GM15510 (cell line): Measurements from ENCODE around the gene TIAM1.

Source experiments
- POLR2A ChIP-seq: IDR thresholded peaks from 3 replicates; pipeline ENCODE4 v1.6.1; 2011; ENCODE audit warnings: borderline replicate concordance; ENCODE audit not compliant: insufficient read length; ENCODE audit errors: extremely low read depth

Gene TIAM1

DNA sequence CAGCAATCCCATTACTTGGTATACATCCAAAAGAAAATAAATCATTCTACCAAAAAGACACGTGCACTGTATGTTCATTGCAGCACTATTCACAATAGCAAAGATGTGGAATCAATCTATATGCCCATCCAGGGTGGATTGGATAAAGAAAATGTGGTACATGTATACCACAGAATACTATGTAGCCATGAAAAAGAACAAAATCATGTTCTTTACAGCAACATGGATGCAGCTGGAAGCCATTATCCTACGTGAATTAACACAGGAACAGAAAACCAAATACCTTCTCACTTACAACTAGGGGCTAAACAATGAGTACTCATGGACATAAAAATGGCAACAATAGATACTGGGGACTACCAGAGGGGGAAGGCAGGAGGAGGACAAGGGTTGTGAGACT is 147.3 kb downstream of the TIAM1 start:
- no peak for TF ChIP-seq POLR2A

DNA sequence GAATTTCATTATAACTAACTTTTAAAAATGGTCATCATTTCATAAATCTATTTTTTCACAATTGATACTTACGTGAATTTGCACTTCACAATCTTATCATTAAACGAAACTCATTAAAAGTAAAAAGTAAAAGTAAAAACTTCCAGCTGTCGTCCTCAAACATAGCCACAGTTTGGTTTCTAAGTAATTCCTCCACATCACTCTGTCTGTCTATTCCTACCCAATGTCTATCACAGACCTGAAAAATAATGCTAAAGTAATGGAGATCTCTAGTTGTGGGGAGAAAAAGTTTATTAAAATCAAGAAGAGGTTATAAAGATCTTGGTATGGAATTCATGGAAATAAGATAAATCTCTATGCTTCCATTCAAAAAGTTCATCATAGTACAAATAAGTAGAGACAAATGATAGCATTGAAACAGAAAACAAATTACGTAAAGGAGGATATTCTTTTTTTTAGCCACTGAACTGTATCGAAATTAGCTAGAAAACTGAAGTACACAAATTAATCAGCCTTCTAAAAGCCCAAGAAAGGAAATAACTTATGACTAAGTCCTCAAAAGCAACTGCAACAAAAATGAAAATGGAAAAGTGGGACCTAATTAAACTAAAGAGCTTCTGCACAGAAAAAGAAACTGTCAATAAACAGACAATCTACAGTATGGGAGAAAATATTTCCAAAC is 148.6 kb downstream of the TIAM1 start:
- TF ChIP-seq POLR2A, result no peak

DNA sequence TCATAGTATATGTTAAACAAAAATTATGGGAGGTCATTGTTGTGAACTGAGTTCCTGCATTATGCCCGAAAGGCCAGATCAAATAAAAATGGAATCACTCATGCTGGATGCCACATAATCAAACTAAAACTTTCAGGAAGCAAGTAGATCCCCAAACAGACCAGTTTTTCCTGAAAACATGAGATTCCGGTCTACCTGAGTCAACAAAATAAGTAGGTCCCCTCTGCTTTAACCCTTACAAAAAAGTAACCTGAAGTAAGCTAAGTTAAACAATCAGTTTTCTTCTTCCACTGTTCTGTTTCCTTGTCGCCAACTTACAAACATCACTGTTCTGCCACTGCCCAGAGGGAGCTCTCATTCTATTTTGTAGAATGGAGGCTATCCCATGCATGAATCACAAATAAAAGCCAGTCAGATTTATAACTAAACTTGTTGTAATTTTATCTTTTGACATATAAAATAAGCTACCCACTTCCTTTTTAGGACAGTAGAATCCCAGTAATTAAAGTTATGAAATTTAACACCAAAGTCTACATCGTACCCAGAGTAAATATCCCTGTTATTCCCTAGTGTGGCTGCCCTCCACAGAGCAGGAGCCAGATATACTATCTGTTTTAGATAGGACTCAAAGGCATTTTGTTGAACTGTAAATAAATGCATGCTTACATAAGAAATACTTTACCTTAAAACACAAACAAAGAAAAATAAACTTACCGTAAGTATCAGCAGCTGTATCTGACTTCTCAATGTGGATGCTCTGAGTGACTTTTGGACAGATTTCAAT is 149.4 kb downstream of the TIAM1 start:
- no peak for TF ChIP-seq POLR2A

DNA sequence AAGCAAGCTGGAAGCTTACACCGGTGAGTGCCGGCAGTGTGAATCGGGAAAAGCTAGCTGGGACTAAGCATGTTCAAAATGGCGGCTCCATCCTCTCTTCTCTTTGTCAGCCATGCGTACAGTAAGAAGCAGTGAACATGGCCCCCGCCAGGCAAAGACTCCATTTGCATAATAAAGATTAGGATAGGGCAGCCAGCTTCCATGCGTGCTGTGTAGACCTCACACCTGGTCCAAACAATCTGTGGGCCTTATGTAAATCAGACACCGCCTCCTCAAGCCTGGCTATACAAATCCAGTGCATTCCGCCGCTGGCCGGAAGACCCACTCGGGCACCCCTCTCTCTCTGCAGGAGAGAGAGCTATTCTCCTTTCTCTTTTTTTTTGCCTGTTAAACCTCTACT is 150.3 kb downstream of the TIAM1 start:
- no peak for TF ChIP-seq POLR2A

DNA sequence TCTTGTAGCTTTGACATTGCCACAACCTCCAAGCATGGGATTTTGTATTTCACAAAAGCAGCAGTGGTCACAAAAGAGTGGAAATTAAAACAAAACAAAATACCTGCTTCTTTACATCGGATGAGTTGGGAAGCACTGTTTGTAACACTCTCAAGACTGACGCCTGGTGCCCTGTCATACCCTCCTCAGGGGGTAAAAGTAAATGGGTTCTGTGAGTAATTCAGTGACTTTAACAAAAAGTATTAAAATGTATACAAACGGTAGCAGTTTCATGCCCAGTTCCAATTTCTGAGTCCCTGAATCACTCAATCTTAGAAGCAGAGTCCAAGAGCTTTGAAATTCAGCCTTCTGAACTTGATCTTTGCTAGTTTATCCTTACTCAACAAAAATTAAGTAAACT is 152.5 kb downstream of the TIAM1 start:
- no peak for TF ChIP-seq POLR2A

DNA sequence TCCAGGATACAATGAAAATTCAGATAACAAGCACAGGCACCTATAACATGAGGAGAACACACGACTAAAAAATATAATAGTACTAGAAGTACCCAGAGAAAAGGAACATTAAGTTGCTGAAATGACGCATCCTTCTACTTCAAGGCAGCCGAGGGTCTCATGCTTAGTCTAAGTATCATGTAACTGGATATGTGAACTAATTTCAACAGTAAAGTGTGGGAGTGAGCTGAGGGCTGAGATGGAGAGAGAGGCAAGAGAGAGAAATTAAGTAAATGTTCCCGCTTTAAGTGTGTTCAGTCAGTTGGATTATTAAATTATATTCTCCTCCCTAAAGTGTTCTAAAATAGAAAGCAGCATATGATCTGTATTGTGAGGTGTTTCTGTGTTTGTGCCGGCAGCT is 153.5 kb downstream of the TIAM1 start:
- TF ChIP-seq POLR2A, result no peak

DNA sequence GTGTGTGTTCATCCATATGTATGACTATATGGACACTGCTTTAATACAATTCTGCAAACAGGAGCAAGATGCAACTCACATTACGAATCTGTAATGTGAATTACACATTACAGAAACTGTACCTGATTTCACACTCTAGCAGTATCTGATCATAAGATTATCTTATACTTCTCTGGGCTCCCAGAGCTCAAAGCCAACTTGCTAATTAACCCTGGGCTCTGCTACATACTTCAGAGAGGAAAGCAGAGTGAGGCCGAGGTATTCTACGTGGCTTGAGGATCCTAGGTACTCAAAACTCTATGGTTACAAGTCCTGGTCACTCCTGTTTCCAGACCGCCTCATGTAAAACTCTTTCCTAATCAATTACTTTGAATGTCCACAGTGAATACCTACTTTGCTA is 156.6 kb downstream of the TIAM1 start:
- TF ChIP-seq POLR2A, result no peak

DNA sequence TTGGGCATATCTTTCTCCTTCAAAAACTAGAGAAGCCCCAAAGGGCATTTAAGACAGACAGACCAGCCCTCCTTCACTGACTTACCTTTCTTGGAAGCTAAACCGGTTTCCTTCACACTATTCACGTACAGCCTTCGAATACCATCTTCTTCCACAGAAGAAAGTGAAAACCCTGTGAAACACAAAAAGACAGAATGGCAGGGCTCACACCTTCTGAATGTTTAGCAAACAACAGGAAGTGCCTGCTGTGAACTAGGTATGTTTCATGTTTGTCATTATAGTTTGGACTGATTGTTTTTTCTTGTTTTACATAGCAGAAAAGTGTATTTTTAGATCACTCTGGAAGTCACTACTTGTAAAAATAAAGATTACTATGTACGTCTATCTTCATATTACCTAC is 157.1 kb downstream of the TIAM1 start:
- no peak for TF ChIP-seq POLR2A

DNA sequence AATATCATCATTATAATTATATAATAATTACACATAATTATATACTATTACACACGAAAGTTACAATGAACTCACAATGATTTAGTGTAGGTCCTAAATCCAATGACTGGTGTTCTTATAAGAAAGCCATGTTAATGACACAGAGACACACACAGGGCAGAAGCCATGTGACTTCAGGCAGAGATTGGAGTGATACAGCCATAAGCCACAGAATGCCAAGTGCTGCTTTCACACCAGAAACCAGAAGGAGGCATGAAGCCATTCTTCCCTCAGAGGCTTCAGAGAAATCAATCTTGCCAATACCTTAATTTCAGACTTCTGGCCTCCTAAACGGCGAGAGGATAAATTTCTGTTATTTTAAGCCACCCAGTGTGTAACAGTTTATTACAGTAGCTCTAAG is 158.4 kb downstream of the TIAM1 start:
- TF ChIP-seq POLR2A, result no peak

DNA sequence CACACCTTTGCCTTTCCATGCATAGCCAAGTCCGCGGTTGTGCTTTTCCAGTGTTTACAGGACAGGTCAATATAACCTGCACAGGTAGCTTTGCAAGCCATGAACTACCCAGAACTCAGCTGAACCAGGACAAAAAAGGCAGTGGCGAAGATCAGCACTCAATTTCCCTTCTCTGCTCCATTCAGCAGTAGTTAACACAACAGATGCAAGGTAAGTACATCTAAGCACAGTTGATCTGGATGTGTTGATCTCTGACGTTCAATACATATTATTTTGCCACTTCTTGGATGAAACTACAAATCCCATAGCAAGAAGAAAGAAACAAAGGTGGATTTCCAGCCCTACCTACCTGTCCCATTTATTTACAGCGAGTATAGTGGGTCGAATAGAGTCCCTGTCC is 159.2 kb downstream of the TIAM1 start:
- no peak for TF ChIP-seq POLR2A

DNA sequence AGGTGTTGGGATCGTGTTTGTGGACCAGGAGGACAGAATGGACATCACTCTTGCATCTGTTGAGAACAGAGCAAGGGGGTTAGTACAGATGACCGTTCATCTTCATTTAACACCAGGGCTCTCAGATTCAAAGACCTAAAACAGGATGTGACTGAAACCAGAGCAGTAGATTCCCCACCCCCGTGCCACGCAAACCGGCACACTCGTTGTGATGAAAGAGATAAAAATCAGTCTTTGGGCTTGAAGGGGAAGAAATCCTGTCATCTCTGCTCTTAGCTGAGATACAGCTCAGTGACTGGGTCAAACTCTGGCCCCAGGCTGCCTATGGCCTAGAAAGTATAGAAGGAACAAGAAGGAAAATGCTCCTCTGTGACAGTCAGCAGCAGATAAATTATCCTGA is 159.6 kb downstream of the TIAM1 start:
- no peak for TF ChIP-seq POLR2A

DNA sequence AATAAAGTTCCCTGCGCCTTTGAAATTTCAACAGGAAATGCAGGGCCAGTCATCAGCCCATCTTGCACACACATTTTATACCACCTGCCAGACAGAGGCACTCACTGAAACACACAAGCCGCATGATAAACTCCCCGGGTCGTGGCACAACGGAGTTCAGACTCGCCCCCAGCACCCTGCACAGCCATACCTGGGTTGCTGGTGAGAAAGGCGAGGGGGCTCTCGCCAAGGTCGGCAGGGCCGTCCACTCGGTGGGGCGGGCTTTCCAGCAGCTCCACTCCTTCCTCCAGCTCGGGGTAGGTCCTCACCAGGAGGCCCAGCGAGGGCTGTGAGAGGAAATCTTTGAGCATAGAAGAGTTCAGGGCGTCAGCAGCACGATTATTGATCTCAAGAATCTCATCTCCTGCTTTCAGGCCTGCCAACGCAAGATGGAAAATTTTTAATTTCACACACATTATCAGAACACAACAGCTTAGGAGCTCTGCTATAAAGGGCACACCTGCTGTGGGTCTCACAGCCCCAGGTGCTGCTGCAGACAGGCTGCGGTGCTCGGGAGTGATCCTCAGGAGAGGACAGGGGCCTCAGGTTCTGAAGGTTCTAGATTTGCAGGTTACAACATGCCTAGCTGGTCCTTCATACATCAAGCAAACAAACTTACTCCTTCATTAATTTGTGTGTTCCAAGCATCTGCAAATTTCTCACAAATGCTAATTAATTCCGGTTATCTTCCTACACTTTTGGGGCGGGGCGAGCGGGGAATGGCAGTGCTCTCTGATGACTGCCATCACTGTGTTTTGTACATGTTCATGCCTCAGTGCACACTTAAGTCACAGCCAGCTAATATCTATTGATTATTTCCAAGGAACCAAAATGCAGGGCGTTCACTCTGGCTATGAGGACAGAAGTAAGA is 161.6 kb downstream of the TIAM1 start:
- TF ChIP-seq POLR2A, result no peak

DNA sequence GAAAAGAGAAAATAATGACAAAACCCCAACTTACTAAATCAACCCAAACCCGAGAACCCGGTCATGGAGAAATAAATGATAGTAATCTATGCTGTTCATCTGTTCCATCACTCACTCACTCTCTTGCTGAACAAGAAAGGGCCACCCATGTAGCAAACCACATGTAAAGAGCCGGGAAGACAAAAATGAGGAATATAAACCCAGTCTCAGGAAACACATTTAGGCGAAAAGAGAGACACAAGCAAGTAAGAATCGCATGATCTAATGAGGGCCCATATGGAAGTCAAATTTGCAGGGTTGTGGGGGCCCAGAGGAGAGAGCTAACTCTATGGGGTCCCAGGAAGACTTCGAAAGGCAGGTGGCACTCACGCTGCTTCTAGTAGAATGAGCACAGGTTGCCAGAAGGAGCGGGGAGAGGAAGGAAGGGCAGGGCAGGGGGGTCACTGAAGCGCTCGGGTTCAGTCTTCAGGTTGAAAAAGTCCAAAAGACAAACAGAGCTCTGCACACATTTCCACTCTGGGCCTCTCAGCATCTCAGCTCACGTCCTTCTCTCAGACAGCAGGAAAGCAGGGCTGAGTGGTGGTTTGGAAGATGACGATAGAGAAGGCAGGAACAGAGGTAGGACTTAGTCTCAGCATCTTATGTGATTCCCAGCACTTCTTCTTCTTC is 162.8 kb downstream of the TIAM1 start:
- TF ChIP-seq POLR2A, result no peak

DNA sequence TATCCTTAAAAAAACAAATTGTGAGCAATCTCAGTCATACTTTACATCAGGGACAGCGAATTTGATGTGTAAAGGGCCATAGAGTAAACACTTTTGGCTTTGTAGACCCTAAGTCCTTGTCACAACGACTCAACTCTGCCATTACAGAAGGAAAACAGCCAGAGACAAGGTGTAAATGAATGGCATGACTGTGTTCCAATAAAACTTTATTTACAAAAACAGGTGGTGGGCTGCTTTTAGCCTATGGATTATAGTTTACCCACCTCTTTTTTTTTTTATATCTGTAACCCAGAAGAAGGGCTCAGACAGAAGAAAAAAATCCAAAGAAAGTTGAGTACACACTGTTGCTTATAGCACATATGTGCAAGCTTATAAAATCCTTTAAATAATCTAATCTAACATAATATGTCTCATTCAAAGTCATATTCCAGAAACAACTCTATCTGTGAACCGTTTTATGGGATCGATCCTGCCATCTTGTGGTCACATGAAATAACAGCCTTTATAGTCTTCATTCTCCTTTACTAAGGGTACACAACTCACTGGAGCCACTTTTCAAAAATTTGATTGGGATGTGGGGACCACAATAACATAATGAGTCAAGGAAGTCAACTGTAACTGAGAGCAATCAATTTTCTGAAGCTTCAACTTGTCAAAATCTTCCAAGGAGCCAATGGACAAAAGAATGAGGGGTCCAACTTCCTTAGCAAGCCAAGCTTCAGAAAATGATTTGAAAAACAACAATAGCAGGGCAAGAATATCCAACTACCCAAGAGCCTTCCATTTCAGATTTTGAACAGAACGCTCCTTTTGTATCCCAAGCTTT is 163.6 kb downstream of the TIAM1 start:
- TF ChIP-seq POLR2A, result no peak
